Measurements from ENCODE around the gene PAPOLG.
A peak's percentile ranks its signal among the peaks of the same experiment; 100 is the strongest.

PAPOLG gene

GRCh38 chr2:60780721-60781120 is 24.7 kb downstream of the PAPOLG start:
- no peaks in the 10 kb centered on the region for H3K4me1 ChIP-seq (ENCODE audit: insufficient read depth, poor library complexity, severe bottlenecking)
- H3K27me3 ChIP-seq (ENCODE audit: insufficient read depth, poor library complexity, severe bottlenecking), result no peaks in the 10 kb centered on the region
- peaks cover 85% of the 10 kb centered on the region for H3K36me3 ChIP-seq (ENCODE audit: low read depth)
- no peak for TF ChIP-seq CTCF (IDR thresholded peaks at IDR 0.05; ENCODE audit: poor library complexity, severe bottlenecking)
- no peak overlapping the region for H3K4me3 ChIP-seq (ENCODE audit: severe bottlenecking)
- no peak for DNase-seq (ENCODE audit: low spot score)
- H3K9me3 ChIP-seq (ENCODE audit: severe bottlenecking), result no peaks in the 10 kb centered on the region
- no peak overlapping the region for H3K27ac ChIP-seq (ENCODE audit: poor library complexity, severe bottlenecking)
- ATAC-seq (ENCODE audit: low read depth), result no peak

GRCh38 chr2:60793169-60793568 is 37.1 kb downstream of the PAPOLG start:
- H3K9me3 ChIP-seq (ENCODE audit: severe bottlenecking), result no peaks in the 10 kb centered on the region
- H3K27me3 ChIP-seq (ENCODE audit: insufficient read depth, poor library complexity, severe bottlenecking), result no peaks in the 10 kb centered on the region
- peaks cover 88% of the 10 kb centered on the region for H3K36me3 ChIP-seq (ENCODE audit: low read depth)
- TF ChIP-seq CTCF (IDR thresholded peaks at IDR 0.05; ENCODE audit: poor library complexity, severe bottlenecking), result no peak
- DNase-seq (ENCODE audit: low spot score), result no peak
- no peaks in the 10 kb centered on the region for H3K4me1 ChIP-seq (ENCODE audit: insufficient read depth, poor library complexity, severe bottlenecking)
- H3K27ac ChIP-seq (ENCODE audit: poor library complexity, severe bottlenecking), result no peak overlapping the region
- no peak for ATAC-seq (ENCODE audit: low read depth)
- no peak overlapping the region for H3K4me3 ChIP-seq (ENCODE audit: severe bottlenecking)

GRCh38 chr2:60794271-60794863 is 38.3 kb downstream of the PAPOLG start:
- ATAC-seq (ENCODE audit: low read depth) (no peak), DNase-seq (ENCODE audit: low spot score) (no peak)
- H3K36me3 ChIP-seq (ENCODE audit: low read depth), result peaks cover 89% of the 10 kb centered on the region
- no peak overlapping the region for H3K27ac ChIP-seq (ENCODE audit: poor library complexity, severe bottlenecking)
- H3K27me3 ChIP-seq (ENCODE audit: insufficient read depth, poor library complexity, severe bottlenecking), result no peaks in the 10 kb centered on the region
- no peaks in the 10 kb centered on the region for H3K4me1 ChIP-seq (ENCODE audit: insufficient read depth, poor library complexity, severe bottlenecking)
- peak; percentile 68 for TF ChIP-seq CTCF (IDR thresholded peaks at IDR 0.05; ENCODE audit: poor library complexity, severe bottlenecking)
- no peak overlapping the region for H3K4me3 ChIP-seq (ENCODE audit: severe bottlenecking)
- H3K9me3 ChIP-seq (ENCODE audit: severe bottlenecking), result no peaks in the 10 kb centered on the region

- H3K4me1 ChIP-seq (ENCODE audit: insufficient read depth, poor library complexity, severe bottlenecking), result no peaks in the 10 kb centered on the region
- H3K27ac ChIP-seq (ENCODE audit: poor library complexity, severe bottlenecking), result peak overlapping the region; percentile 4
- no peak for ATAC-seq (ENCODE audit: low read depth)
- H3K4me3 ChIP-seq (ENCODE audit: severe bottlenecking), result no peak overlapping the region
- H3K36me3 ChIP-seq (ENCODE audit: low read depth), result peaks cover 78% of the 10 kb centered on the region
- TF ChIP-seq CTCF (IDR thresholded peaks at IDR 0.05; ENCODE audit: poor library complexity, severe bottlenecking), result no peak
- DNase-seq (ENCODE audit: low spot score), result no peak
- no peaks in the 10 kb centered on the region for H3K27me3 ChIP-seq (ENCODE audit: insufficient read depth, poor library complexity, severe bottlenecking)
- H3K9me3 ChIP-seq (ENCODE audit: severe bottlenecking), result no peaks in the 10 kb centered on the region
These were observed 40.8 kb downstream of the PAPOLG start for GRCh38 chr2:60796573-60797509.

Measured in RWPE2 (cell line).